ENCODE data around the gene FHOD3.

DNA sequence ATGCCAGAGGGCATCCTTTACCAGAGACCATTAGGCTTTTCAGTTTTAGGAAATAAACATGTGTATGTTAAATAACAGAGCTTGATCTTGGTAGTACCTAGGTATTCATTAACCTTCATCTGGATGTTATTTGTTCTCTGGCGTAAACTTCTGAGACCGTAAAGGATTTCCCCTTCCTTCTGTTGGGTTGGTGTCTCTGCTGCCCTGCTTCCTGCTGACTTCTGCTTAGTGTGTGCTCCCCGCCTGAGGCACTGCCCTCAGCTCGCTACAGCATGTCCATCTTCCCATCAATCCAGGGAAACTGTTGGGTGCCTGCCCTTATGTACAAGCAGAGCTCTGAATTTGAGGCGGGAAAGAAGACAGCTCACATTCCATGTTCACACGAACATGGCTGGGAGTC, 353.4 kb downstream of the FHOD3 start:
- TF ChIP-seq SIN3A (IDR thresholded peaks at IDR 0.05; ENCODE audit: borderline replicate concordance, insufficient read depth, low read length) = no peak
- TF ChIP-seq, protein P1, sequence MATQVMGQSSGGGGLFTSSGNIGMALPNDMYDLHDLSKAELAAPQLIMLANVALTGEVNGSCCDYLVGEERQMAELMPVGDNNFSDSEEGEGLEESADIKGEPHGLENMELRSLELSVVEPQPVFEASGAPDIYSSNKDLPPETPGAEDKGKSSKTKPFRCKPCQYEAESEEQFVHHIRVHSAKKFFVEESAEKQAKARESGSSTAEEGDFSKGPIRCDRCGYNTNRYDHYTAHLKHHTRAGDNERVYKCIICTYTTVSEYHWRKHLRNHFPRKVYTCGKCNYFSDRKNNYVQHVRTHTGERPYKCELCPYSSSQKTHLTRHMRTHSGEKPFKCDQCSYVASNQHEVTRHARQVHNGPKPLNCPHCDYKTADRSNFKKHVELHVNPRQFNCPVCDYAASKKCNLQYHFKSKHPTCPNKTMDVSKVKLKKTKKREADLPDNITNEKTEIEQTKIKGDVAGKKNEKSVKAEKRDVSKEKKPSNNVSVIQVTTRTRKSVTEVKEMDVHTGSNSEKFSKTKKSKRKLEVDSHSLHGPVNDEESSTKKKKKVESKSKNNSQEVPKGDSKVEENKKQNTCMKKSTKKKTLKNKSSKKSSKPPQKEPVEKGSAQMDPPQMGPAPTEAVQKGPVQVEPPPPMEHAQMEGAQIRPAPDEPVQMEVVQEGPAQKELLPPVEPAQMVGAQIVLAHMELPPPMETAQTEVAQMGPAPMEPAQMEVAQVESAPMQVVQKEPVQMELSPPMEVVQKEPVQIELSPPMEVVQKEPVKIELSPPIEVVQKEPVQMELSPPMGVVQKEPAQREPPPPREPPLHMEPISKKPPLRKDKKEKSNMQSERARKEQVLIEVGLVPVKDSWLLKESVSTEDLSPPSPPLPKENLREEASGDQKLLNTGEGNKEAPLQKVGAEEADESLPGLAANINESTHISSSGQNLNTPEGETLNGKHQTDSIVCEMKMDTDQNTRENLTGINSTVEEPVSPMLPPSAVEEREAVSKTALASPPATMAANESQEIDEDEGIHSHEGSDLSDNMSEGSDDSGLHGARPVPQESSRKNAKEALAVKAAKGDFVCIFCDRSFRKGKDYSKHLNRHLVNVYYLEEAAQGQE (IDR thresholded peaks at IDR 0.05; ENCODE audit: insufficient read depth in 1 of 2, low read depth in 2 of 2, low read length in 2 of 2) = no peak
- no peak for TF ChIP-seq TAF1 (IDR thresholded peaks at IDR 0.05; ENCODE audit: borderline replicate concordance, insufficient read depth, low read length)

Measured in PFSK-1 (cell line).